Activated T-helper 1 cell treated with anti-CD3 and anti-CD28 coated beads, Interleukin-2, amount 50 U/mL, for 16 hours (primary cell): ENCODE results near the gene TRMT44.
"Not testable (repeated sequence)": the region's sequence is repeated elsewhere in the genome, so short reads cannot be mapped to it uniquely, and the experiment has no call there.

Experiments used
- DNase-seq, 2 donors: peaks; one replicate each; pipeline ENCODE4 v3.0.0-alpha.2; 2020; ENCODE audit warnings: low read depth in 1 of 2, low spot score in 1 of 2

Gene TRMT44

GRCh38 chr4:8407316-8407715, 33.3 kb upstream of the TRMT44 start:
- no peak for DNase-seq

- DNase-seq, result no peak
Observed at GRCh38 chr4:8407756-8408155, 32.8 kb upstream of the TRMT44 start.

DNA sequence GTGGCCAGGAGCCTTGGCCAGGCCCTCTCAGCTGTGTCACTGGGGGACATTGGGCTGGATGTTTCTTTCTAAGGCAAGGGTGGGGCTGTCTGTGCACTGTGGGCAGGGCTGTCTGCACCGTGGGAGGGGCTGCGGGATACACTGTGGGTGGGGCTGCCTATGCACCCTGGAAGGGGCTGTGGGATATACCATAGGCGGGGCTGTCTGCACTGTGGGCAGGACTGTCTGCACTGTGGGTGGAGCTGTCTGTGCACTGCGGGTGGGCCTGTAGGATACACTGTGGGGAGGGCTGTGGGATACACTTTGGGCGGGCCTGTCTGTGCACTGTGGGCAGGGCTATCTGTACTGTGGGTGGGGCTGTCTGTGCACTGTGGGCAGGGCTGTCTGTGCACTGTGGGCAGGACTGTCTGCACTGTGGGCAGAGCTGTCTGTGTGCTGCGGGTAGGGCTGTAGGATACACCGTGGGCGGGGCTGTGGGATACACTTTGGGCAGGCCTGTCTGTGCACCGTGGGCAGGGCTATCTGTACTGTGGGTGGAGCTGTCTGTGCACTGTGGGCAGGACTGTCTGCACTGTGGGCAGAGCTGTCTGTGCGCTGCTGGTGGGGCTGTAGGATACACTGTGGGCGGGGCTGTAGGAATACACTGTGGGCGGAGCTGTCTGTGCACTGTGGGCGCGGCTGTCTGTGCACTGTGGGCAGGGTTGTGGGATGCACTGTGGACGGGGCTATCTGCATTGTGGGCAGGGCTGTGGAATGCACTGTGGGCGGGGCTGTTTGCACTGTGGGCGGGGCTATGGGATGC, 31.1 kb upstream of the TRMT44 start:
- peak in 1 of 2 donors; percentile 21 for DNase-seq

DNA sequence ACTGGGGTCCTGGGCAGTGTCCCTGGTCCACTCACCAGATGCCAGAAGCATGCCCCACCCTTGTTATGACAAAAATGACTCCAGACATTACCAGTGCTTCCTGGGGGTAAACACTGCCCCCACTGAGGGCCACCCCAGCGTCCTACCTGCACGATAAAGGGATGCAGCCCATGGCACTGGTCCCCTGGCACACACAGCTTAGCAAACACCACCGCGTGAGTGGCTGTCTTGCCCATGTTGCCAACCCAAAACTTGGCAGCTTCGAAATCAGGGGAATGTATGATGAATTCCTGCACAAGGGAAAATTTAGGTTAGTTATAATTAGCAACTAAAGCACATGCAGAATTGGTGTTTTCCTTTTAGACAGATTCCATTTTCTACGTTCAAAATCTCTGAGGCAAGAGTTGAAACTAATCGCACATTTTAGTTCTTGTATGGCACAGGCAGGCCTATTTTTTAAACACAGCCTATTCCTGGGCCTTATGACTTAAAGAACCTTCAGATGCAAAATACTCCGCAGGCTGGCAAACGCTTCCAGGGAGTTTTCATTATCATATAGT, 30.4 kb upstream of the TRMT44 start:
- DNase-seq, result no peak

DNA sequence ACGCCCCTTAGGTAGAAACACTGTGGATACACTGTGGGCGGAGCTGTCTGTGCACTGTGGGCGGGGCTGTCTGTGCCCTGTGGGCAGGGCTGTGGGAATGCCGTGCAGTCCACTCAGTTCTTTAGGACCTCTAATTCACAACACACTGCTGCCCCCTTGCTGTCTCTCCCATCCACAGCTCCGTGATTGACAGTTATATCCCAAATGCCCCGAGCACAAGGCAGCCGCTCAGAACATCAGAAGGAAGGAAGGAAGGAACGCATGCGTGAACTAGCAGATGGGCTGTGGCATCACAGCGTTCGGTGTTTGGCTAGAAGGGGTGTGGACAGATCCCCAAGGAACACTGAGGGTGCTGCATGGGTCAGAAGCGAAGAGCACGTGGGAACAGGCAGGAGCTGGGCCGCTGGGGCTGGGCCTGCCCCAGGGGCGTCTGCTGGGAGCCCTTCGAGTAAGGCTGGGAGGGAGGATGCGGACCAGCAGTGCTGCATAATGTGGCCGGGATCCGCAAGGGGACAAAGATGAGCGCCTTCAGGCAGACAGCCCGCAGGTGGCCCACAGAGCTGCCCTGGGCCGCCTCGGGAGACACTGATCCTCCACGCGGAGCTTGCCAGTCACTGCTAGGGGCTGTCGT, 29.8 kb upstream of the TRMT44 start:
- DNase-seq, result no peak

DNA sequence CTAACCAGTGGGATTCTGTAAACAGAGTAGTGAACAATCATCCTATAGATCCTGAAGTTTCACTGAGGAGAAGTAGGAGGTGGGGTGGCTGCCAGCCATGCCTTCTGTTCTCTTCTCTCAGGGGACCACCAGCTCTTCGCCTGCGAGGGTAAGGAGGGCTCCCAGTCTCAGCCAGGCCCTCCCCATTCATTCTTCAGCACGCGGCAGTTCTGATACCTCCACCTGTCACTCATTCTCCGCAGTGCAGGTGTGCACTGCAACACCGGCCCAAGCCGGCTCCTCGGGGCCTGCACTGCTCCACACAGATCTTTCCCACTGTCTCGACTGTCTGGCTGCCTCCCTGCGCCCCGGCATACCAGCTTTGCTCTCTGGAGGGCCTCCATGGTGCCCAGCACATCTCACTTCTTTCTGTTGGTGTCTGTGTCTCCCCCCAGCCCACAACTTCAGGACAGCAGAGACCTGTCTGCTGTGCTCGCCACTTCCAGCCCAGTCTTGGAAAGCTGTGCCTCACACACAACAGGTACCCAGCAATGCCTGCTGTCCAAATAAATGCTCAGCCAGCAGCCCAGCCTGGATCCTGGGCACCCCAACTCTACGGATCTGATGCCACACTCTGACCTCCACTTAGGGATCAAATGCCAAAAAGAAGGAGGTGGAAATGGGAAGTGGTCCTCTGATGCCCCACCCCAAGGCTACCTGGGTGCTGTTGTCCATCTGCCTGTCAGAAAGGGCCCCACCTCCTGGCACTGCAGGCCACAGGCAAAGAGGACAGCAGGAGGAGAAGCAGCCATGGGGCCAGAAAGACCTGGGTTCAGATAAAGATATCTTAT, 29.0 kb upstream of the TRMT44 start:
- no peak for DNase-seq

DNA sequence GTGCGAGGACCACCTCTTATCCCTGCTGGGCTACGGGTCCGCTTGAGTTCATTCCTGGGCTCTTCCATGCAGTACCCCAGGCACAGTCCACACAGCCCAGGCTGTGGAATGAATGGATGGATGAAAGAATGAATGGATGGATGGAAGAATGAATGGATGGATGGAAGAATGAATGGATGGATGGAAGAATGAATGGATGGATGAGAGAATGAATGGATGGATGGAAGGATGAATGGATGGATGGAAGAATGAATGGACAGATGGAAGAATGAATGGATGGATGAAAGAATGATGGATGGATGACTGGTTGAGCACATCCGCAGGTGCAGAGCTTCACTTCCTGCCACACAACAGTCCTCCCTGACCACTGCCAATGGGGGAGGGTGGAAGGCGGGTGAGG, 28.3 kb upstream of the TRMT44 start:
- no peak for DNase-seq

DNA sequence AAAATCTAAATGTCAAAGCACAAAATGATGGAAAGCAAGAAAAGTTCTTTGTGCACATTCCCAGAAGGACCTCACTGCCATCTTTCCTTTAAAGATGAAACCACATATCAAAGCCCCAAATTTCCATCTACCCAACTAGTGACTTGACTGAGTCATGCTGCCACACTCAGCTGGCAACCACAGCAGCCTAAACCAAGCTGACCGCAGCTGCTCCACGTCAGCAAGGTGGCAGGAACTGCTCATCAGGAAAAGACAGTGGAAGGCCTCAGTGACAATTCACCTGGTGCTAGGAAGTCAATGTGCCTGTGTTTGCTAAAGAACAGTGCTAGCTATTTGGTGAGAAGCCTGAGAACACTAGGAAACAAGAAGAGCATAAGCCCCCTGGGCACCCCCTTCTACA, 26.2 kb upstream of the TRMT44 start:
- peak in 1 of 2 donors; percentile 19 for DNase-seq

DNA sequence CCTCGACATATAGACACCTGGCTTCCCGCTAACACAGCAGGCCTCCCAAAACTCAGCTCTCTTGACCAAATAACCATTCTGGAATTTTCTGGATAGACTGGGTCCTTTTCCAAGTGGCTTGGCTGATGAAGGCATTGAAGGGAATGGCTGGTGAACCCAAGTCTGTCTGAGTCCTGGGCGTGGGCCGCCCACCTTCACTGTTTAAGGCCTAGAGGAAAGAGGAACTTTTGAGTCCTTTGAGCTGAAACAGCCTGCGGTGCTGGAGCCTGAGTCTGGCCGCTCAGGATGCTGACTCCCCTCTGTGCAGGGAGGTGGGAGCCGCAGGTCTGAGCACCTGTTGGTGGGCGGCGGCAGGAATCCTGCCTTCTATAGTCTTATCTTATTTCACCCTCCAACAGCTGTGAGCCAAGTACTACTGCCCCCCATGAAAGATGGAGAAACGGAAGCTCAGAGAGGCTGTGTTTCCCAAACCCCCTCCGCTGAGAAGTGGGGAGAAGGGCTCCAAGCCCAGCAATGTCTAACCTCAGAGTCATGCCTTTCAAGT, 23.4 kb upstream of the TRMT44 start:
- no peak for DNase-seq

GRCh38 chr4:8419222-8420041, 21.1 kb upstream of the TRMT44 start:
- DNase-seq, result peak in 1 of 2 donors; percentile 36

DNA sequence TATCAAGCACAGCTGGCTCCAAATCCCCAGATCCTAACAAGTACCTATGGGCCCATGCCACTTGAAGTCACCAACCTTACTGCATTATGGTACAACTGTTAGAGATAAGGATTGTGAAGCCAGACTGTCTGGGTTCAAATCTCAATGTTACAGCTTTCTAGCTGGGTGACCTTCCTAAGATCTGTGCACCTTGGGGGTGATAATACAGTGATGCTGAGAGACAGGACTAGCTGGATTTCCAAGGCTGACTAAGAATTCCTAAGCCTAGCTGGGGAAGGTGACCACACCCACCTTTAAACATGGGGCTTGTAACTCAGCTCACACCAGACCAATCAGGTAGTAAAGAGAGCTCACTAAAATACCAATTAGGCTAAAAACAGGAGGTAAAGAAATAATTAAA, 20.4 kb upstream of the TRMT44 start:
- DNase-seq, result not testable (repeated sequence)

DNA sequence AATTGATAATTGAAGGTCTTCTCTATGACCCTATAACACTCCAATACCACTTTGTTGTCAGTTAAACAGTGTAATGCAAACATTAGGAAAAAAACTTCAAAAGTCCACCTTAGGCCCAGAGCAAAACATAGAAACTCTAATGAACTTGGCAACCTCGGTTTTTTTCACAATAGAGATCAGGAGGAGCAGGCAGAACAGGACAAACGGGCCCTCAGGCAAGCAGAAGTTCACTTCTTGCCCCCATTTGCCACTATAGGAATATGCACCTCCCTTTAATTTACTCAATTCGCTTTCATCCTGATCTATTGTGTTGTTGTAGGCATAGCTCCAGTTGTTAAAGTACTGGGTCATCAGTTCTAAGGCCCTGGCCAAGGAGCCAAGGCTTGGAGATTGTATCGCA, 18.2 kb upstream of the TRMT44 start:
- DNase-seq, result no peak

GRCh38 chr4:8422786-8423185, 17.8 kb upstream of the TRMT44 start:
- no peak for DNase-seq

GRCh38 chr4:8427262-8427661, 13.3 kb upstream of the TRMT44 start:
- no peak for DNase-seq

DNA sequence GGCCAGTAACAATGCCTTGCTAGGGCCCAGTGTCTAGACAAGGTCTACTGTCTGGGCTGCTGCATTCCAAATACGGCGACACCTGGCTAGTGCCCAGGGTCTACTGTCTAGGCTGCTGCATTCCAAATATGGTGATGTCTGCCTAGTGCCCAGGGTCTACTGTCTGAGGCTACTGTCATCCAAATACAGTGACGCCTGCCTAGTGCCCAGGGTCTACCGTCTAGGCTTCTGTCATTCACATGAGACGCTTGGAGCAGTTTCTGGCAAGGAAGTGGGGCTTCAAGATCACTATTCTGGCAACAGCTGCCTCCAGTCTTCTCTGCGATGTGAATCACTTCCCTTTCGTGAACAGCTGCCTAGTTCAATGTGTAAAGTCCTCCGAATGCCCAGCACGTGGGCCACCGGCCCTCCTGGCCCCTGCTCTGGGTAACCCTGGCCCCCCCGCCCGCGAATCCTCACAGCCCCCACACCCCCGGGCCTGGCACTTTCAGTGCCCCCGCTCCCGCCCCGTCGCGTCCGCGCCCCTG, 12.8 kb upstream of the TRMT44 start:
- no peak for DNase-seq

- DNase-seq, result peak; percentile 89
Observed at GRCh38 chr4:8428288-8429097, 12.1 kb upstream of the TRMT44 start.

DNA sequence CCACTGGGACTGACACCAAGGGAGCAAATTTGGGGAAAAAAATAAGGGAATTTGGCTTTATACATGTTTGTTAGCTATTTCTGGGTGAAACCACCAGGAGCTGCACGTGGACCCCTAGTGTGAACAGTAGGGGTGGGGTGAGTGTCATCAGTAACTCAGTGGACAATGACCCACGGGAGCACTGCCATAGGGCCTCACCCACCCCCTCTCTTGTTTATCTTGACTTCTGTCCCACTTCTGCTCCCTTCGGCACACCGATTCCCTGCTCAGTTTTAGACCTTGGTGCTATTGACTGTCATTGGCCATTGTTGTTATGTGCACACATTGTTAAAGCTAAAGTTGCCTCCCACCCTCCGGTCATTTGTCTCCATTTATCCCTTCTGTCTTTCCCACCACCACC, 9.0 kb upstream of the TRMT44 start:
- no peak for DNase-seq

DNA sequence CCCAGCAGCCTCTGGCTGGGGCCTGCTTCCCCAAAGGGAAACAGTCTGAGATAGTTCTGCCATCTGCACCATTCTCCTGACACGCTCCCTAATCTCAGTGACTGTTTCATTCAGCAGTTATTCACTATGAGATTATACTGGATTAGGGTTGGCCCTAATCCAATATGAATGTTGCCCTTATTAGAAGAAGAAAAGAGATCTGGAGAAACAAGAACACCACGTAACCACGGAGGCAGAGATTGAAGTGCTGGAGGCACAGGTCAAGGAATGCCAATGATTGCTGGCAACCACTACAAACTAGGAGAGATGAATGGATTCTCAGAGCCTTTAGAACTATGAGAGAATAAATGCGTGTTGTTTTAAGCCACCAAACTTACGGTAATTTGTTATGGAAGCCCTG, 7.4 kb upstream of the TRMT44 start:
- no peak for DNase-seq
